Heart left ventricle (tissue), 13 donors: ENCODE results near the gene C14orf119.
A peak's percentile ranks its signal among the peaks of the same experiment; 100 is the strongest.

Experiments used
- CTCF ChIP-seq, 12 donors: fragments of 200-600 bp; sonication (generic) in 4 of 12; IDR thresholded peaks; one replicate each; pipeline versions ENCODE4 v1.5.0 to v1.8.0; 2018 to 2022; ENCODE audit warnings: antibody characterized with exemption in 12 of 12, mild to moderate bottlenecking in 5 of 12
- POLR2A ChIP-seq, 2 donors: fragments of 450-650 bp; IDR thresholded peaks; one replicate each; pipeline ENCODE4 v1.6.1; 2017; ENCODE audit warnings: antibody characterized with exemption in 2 of 2, mild to moderate bottlenecking in 2 of 2, moderate library complexity in 2 of 2
- donor health status: ischemic (EF 13 %, LVEDD 7.1; RV severe dilation, severe dysfunction).
- donor health status: DM: no; HTN: yes; CAD: no.
- donor health status: DM: no; HTN: no; CAD: no.
- donor health status: ischemic (EF 25% LVEDD 6.9; RV normal size, moderate dysfunction).
- donor health status: ischemic (EF 25% LVEDD 5.7; RV mildly dilated, moderate dysfunction).
- donor health status: ischemic (EF 35%, LVEDD 5.7; RV mildly dilated, moderate dysfunction).
- donor health status: nonischemic (EF 11% LVEDD 7.7; RV severe dilation, severe dysfunction).
- donor health status: DM: yes; HTN: yes; CAD: no.
- donor health status: PGD.
- donor health status: ischemic (EF 29% LVEDD 5.4; RV normal size, mild dysfunction).
- donor health status: nonischemic (EF 23%, LVEDD 6.1; RV moderate dilation, normal function).

DNA sequence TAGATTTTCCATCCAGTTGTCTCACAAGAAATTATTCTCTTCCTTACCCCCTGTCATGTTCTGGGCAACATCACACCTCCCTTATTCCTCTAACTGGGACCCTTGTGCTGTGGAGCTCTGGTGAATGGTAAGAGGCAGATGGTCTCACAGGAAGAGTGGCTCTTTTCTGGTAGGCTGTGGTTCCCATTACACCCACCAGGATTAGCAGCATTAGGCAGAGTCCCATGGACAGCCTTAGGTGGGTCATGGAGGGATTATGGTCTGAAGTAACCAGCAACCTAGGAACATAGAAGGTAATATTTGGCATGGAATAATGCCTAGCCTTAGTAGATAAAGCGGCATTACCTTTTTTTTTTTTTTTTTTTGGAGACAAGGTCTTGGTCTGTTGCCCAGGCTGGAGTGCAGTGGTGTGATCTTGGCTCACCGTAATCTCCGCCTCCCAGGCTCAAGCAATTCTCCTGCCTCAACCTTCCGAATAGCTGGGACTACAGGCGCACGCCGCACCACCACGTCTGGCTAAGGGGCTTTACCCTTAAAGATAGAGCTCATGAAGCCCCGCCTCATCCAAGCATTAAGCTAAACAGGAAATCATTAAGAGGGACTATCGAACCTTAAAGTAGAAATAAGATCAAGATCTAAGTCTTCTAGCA is 4.0 kb downstream of the C14orf119 start:
- TF ChIP-seq POLR2A (IDR thresholded peaks at IDR 0.05) (no peak), CTCF (IDR thresholded peaks at IDR 0.05) (peak in 1 of 12 donors; percentile 15)
